Muscle of back (tissue), 11 donors: Measurements from ENCODE around the gene MED31. TPM values are rescaled to one million over a fixed set of nuclear protein-coding genes. Genes with fewer than 3 reads are reported as not detected.
"Not testable (repeated sequence)": the region's sequence is repeated elsewhere in the genome, so short reads cannot be mapped to it uniquely, and the experiment has no call there.

Source experiments
- DNase-seq, 3 donors: peaks; one replicate each; pipeline versions ENCODE4 v3.0.0 to v3.0.0-alpha.2; 2013
- polyA plus RNA-seq, 10 donors: library from polyadenylated mRNA; unstranded; fragments of 120-200 nt; gene quantifications; one replicate each; pipeline ENCODE4 v1.2.1, GENCODE V29; 2013; ENCODE audit not compliant: insufficient read length in 10 of 10

Gene MED31
- polyA plus RNA-seq, 10 donors = 12.8 to 16.8 (median 15.7) TPM

DNA sequence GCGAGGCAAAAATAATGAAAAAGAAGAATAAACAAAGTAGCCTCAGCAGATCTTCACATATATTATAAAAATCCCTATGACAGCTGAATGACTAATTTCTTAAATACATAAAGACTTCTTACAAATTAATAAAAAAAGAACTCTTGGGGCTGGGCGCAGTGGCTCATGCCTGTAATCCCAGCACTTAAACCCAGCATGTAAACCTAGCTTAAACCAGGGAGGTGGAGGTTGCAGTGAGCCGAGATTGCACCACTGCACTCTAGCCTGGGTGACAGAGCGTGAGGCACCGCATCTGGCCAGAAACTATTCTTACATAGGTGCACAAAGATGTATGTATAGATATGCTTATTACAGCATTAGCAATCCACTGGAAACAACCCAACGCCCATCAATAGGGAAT lies 27.8 kb upstream of the MED31 start:
- no peak for DNase-seq

DNA sequence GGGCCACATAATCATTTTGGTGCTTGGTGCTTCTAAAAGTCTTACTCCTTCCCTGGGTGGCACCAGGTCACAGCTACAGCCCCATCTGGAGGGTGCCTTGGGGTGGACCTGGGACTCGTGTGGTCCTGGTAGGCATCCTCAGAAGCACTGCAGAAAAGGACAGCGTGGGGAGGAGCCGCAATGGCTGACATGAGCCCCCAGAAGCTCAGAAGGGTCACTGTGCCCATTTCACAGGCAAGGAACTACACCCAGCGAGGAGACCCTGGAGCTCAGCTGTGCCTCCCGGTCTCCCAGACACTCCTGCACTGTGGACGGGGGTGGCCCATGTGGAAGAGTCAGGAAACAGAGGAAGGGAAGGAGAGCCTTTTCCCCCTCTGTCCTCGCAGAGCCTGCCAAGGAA lies 26.5 kb upstream of the MED31 start:
- DNase-seq = no peak

GRCh38 chr17:6677158-6677831 lies 25.9 kb upstream of the MED31 start:
- DNase-seq = peak in 2 of 3 donors; percentile 19 to 24

DNA sequence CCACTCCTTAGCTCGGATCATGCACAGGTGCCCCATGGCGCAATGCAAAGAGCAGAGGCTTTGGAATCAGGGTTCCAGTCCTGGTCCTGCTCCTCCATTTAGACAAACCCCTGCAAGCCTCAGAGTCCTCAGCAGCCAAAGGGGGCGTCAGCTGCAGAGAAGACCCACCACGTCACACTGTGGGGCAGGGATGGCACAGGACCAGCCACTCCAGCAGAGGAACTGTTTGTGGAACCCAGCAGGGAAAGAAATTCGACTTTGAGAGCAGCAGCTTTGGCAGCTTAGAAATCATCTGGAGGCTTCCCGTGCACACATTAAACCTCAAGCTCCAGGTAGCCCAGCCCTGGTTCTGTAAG lies 25.4 kb upstream of the MED31 start:
- no peak for DNase-seq

DNA sequence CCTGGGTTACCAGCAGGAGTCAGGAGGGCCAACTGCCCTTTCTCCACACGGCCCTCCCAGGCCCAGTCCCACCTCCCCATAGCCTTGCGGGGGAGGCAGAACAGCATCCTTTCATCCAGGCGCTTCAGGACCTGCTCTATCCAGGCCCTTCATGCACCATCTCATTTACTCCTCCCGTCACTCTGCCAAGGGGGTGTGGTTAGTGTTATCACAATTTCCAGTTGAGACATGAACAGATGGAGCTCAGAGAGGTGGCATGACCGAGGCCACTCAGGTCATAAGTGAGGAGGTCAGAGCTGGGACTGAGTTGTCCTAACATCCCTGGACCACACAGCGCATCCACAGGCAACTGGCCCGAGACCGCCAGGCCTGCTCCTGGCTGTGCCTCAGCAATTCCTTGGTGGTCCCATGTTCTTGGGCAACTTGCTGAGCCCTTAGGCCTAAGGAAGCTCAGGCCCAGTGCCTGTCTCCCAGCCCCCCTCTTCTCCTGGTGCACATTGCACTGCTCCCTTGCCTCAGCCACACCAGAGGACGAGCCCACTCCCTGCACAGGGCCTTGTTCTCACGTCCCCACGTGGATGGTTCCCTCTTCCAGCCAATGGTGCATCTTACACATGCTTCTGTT lies 23.9 kb upstream of the MED31 start:
- DNase-seq = no peak

GRCh38 chr17:6674586-6674985 lies 23.2 kb upstream of the MED31 start:
- no peak for DNase-seq

- no peak for DNase-seq
Measured at GRCh38 chr17:6671431-6671830, 20.0 kb upstream of the MED31 start.

GRCh38 chr17:6670999-6671398 lies 19.6 kb upstream of the MED31 start:
- DNase-seq = no peak

- no peak for DNase-seq
Measured at GRCh38 chr17:6670571-6670970, 19.2 kb upstream of the MED31 start.

- no peak for DNase-seq
Measured at GRCh38 chr17:6669479-6670212, 18.2 kb upstream of the MED31 start.

DNA sequence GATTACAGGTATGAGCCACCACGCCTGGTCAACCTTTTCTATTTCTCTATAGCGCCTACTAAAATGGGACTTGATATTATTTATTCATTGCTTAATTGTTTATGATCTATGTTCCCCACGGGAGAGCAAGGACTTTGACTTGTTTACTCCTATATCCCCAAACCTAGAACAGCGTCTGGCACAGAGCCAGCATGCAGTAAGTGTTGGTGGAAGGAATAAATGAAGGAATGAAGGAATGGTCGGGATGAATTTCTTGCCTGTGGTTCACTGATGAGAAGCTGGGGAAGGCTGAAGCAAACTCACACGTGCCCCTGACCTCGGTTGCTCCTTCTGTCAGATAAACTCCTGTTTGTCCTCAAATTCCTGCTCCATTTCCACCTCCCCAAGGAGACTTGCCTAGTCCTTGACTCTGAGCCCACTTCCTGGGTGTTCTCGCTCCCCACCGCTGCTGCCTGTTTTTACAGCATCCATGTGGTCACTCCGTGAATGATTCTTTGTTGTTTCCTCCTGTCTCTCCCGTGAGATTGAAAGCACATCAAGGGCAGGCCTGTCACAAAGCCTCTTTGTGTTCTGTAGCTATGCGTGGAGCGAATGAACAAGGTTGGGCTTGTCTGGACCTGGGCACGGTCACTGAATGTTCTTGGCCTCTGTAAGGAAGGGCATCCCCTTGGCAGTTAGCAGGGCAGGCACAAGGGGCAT lies 17.5 kb upstream of the MED31 start:
- DNase-seq = no peak

DNA sequence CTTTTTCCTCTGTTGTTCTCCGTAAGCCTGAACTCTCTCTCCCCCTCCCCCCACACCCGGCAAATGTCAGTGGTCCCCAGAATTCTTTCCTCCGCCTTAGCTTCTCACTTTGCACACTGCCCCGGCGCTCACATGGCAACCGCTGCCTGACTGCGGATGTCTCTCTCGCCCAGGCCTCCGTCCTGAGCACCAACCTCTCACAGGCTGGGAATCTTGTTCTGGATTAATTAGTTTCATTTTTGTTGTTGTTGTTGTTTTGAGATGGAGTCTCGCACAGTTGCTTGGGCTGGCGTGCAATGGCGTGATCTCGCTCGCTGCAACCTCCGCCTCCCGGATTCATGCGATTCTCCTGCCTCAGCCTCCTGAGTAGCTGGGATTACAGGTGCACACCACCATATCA lies 16.8 kb upstream of the MED31 start:
- no peak for DNase-seq

- no peak for DNase-seq
Measured at GRCh38 chr17:6667516-6667915, 16.1 kb upstream of the MED31 start.

- no peak for DNase-seq
Measured at GRCh38 chr17:6666557-6666956, 15.2 kb upstream of the MED31 start.

GRCh38 chr17:6666077-6666521 lies 14.7 kb upstream of the MED31 start:
- peak; percentile 68 to 86 (median 80) for DNase-seq

DNA sequence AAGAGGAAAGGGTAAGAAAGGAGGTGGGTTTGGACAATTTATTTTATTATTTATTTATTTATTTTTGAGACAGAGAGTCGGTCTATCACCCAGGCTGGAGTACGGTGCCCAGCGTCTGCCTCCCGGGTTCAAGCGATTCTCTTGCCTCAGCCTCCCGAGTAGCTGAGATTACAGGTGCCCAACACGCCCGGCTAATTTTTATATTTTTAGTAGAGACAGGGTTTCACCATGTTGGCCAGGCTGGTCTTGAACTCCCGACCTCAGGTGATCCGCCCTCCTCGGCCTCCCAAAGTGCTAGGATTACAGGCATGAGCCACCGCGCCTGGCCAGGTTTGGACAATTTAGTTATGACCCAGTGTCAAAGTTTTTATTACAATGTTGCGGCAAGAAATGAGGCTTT lies 11.8 kb upstream of the MED31 start:
- not testable (repeated sequence) for DNase-seq

DNA sequence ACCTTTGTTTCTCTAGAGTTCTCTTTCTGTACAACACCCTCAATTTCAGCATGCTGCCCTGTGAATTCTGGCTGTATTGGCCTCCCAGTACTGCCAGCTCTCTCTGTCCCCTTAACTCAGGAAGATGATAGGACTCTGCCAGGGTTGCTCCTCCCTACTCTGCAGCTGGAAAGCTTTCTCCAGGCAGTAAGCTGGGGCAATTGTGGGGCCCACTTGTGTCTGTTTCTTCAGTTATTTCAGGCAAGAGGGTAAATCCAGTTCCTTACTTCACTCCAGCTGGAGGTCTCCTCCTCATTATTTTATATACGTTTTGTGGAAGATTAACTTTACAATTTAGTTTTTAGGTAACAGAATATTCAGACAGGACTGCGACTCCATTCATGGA lies 10.1 kb upstream of the MED31 start:
- no peak for DNase-seq

DNA sequence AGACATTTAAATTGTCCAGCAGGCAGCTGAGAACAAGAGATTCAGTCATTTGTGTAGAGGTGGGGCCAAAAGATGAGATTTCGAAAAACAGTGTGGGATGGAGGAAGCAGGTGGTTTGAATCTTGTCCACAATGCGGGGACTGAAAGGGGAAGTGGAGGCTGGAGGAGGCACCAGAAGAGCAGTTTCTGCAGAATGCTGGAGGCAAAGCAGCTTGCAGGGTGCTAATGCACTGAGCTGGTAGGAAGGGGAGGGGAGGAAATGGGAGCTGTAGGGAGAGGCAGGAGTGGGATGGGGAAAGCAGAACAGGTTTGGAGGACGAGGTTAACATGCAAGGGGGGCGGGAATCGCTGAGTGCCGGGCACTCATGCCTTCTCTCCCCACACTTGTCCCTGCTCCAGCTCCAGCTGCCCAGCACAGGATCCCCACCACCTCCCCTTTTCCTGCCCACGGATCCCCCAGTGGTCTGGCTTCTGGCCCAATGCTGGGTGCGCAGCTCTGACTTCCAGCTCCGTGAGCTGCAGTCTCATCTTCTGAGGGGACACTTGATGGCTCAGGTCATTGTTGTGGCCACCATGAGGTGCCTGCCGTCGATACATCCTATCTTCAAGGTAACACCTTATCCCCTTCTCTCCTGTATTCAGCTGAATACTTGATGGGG lies 9.5 kb upstream of the MED31 start:
- no peak for DNase-seq

- DNase-seq = no peak
Measured at GRCh38 chr17:6660101-6660500, 8.7 kb upstream of the MED31 start.

- DNase-seq = not testable (repeated sequence)
Measured at GRCh38 chr17:6658411-6658810, 7.0 kb upstream of the MED31 start.

DNA sequence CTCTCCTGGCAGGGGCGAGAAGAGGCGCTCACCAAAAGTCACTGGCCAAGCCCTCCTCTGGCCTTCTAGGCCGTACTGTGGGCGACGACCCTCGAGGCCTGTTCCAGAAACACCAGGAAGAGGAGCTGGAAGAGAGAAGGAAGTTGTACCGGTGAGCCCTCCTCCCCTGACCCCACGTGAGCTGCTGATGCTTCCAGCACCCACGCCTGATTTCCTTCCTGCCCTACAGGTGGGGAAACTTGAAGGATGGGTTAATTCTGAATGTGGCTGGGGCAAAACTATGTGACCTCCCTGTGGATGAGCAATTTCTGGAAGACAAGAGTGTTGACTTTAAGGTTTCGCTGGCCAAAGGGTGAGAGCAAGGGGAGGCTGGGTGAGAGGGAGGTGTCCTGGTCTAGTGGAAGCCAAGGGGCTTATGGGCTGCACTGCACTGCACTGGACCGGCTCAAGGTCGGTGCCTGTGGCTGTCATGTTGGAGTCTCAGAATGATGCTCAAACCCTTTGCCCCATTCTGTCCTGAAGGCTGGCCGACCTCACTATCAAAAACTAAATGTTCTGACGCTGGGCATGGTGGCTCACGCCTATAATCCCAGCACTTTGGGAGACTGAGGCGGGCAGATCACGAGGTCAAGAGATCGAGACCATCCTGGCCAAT lies 6.4 kb upstream of the MED31 start:
- DNase-seq = no peak
